Hepatocyte (in vitro differentiated cells): ENCODE measurements around the gene SMIM28. TPM values are rescaled to one million over a fixed set of nuclear protein-coding genes. Genes with fewer than 3 reads are reported as not detected.

ENCODE experiments used
- DNase-seq: peaks from one replicate; pipeline ENCODE4 v3.0.0-alpha.2; 2016; ENCODE audit warnings: low spot score
- H2AFZ ChIP-seq: fragments of 200-600 bp; sonication (generic); 2 replicates; pipeline ENCODE4 v1.6.0; 2016; ENCODE audit warnings: antibody characterized with exemption, mild to moderate bottlenecking
- H3K27ac ChIP-seq: fragments of 200-600 bp; sonication (generic); 2 replicates; pipeline ENCODE4 v1.5.1; 2016; ENCODE audit warnings: mild to moderate bottlenecking
- H3K27me3 ChIP-seq: fragments of 200-600 bp; sonication (generic); 2 replicates; pipeline ENCODE4 v1.6.1; 2016
- H3K36me3 ChIP-seq: fragments of 200-600 bp; sonication (generic); replicated peaks from 2 replicates; pipeline ENCODE4 v1.5.1; 2016; ENCODE audit warnings: low read depth; ENCODE audit not compliant: insufficient read depth
- H3K4me1 ChIP-seq: fragments of 200-600 bp; sonication (generic); 2 replicates; pipeline ENCODE4 v1.5.1; 2016; ENCODE audit warnings: mild to moderate bottlenecking, moderate library complexity; ENCODE audit not compliant: insufficient read depth
- H3K4me2 ChIP-seq: fragments of 200-600 bp; sonication (generic); 2 replicates; pipeline ENCODE4 v1.6.0; 2016
- H3K4me3 ChIP-seq: fragments of 200-600 bp; sonication (generic); 2 replicates; pipeline ENCODE4 v1.5.1; 2016; ENCODE audit warnings: mild to moderate bottlenecking
- H3K79me2 ChIP-seq: fragments of 200-600 bp; sonication (generic); 2 replicates; pipeline ENCODE4 v1.6.0; 2017; ENCODE audit warnings: mild to moderate bottlenecking
- H3K9me2 ChIP-seq: fragments of 200-600 bp; sonication (generic); replicated peaks from 2 replicates; pipeline ENCODE4 v1.6.0; 2017; ENCODE audit warnings: mild to moderate bottlenecking; ENCODE audit not compliant: insufficient read depth
- H3K9me3 ChIP-seq: fragments of 200-600 bp; sonication (generic); 2 replicates; pipeline ENCODE4 v1.5.1; 2016; ENCODE audit warnings: low read depth, mild to moderate bottlenecking
- H4K20me1 ChIP-seq: fragments of 200-600 bp; sonication (generic); 2 replicates; pipeline ENCODE4 v1.6.0; 2016; ENCODE audit warnings: mild to moderate bottlenecking; ENCODE audit not compliant: insufficient read depth, poor library complexity, severe bottlenecking
- EZH2 ChIP-seq: fragments of 200-600 bp; sonication (generic); IDR thresholded peaks from 2 replicates; pipeline ENCODE4 v1.6.1; 2016; ENCODE audit warnings: antibody characterized with exemption, mild to moderate bottlenecking, borderline replicate concordance
- EZH2phosphoT487 ChIP-seq: fragments of 200-600 bp; sonication (generic); IDR thresholded peaks from one replicate; pipeline ENCODE4 v1.6.1; 2018; ENCODE audit warnings: antibody characterized with exemption, mild to moderate bottlenecking, low read depth, moderate library complexity; ENCODE audit not compliant: unreplicated experiment, severe bottlenecking
- WGBS: methylation state at CpG from one replicate; pipeline ENCODE4 v1.1.6; 2016; ENCODE audit warnings: low lambda C conversion rate; ENCODE audit errors: missing lambda C conversion rate; 5-methylcytosine and 5-hydroxymethylcytosine counted together
- polyA plus RNA-seq: library from polyadenylated mRNA; unstranded; fragments of >200 nt; fragmentation: Nextera tagmentation; extraction: Ambion mirVana; gene quantifications from 2 replicates; pipeline ENCODE4 v1.2.1, GENCODE V29; 2016
- total RNA-seq: library from RNA; depleted of rRNA; stranded (reverse); fragments of >200 nt; gene quantifications from 2 replicates; pipeline ENCODE4 v1.2.3, GENCODE V29; 2014
- TF ChIP-seq, protein P1 (sequence below): fragments of 200-600 bp; sonication (generic); IDR thresholded peaks from 2 replicates; pipeline ENCODE4 v1.5.1; 2016; ENCODE audit warnings: antibody characterized with exemption, mild to moderate bottlenecking; ENCODE audit not compliant: poor library complexity

SMIM28 gene
- total and polyA plus RNA-seq, 2 experiments from 2014 or later = not detected

DNA sequence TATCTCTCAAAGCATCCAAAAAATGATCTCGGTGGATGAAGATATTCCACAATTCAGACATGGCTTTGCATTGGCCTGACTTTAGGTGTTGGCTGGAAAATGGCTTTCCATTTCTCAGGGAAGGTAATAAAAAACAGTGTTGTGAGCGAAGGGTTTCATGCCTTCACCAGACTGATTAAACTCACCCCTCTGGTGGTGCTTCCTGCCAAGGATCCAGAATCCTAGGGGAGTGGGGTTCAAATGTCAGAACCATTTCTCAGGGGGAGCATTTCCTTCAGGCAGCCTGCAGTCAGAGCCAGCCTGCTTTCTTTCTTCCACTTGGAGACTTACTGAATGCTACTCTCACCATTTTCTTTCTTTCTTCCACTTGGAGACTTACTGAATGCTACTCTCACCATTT lies 45.7 kb upstream of the SMIM28 start:
- Histone ChIP-seq H3K9me3 (no peaks in the 10 kb centered on the region), H4K20me1 (no peaks in the 10 kb centered on the region), H3K27ac (no peak overlapping the region), H3K4me1 (no peaks in the 10 kb centered on the region), H2AFZ (no peak overlapping the region), H3K4me2 (no peak overlapping the region), H3K27me3 (no peaks in the 10 kb centered on the region), H3K36me3 (no peaks in the 10 kb centered on the region), H3K4me3 (no peak overlapping the region), H3K9me2 (no peaks in the 10 kb centered on the region), H3K79me2 (no peaks in the 10 kb centered on the region)
- TF ChIP-seq EZH2 = no peak
- TF ChIP-seq, protein P1, sequence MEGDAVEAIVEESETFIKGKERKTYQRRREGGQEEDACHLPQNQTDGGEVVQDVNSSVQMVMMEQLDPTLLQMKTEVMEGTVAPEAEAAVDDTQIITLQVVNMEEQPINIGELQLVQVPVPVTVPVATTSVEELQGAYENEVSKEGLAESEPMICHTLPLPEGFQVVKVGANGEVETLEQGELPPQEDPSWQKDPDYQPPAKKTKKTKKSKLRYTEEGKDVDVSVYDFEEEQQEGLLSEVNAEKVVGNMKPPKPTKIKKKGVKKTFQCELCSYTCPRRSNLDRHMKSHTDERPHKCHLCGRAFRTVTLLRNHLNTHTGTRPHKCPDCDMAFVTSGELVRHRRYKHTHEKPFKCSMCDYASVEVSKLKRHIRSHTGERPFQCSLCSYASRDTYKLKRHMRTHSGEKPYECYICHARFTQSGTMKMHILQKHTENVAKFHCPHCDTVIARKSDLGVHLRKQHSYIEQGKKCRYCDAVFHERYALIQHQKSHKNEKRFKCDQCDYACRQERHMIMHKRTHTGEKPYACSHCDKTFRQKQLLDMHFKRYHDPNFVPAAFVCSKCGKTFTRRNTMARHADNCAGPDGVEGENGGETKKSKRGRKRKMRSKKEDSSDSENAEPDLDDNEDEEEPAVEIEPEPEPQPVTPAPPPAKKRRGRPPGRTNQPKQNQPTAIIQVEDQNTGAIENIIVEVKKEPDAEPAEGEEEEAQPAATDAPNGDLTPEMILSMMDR = no peak
- no peak for TF ChIP-seq EZH2phosphoT487
- no peak for DNase-seq
- 48% methylated on average over 2 of the region's 2 CpGs for WGBS

GRCh38 chr6:138334000-138334399 lies 43.7 kb upstream of the SMIM28 start:
- TF ChIP-seq EZH2 (no peak), EZH2phosphoT487 (no peak)
- TF ChIP-seq, protein P1 = no peak
- Histone ChIP-seq H3K79me2 (no peaks in the 10 kb centered on the region), H3K9me2 (no peaks in the 10 kb centered on the region), H3K4me1 (no peaks in the 10 kb centered on the region), H4K20me1 (no peaks in the 10 kb centered on the region), H2AFZ (no peak overlapping the region), H3K9me3 (no peaks in the 10 kb centered on the region), H3K27me3 (no peaks in the 10 kb centered on the region), H3K27ac (no peak overlapping the region), H3K4me3 (no peak overlapping the region), H3K4me2 (no peak overlapping the region), H3K36me3 (no peaks in the 10 kb centered on the region)
- no peak for DNase-seq
- WGBS = 92% methylated on average over 14 of the region's 14 CpGs

- Histone ChIP-seq H3K4me3 (no peak overlapping the region), H3K79me2 (no peaks in the 10 kb centered on the region), H3K9me3 (no peaks in the 10 kb centered on the region), H3K36me3 (no peaks in the 10 kb centered on the region), H3K27me3 (no peaks in the 10 kb centered on the region), H3K4me2 (no peak overlapping the region), H3K27ac (no peak overlapping the region), H3K9me2 (no peaks in the 10 kb centered on the region), H3K4me1 (no peaks in the 10 kb centered on the region), H4K20me1 (no peaks in the 10 kb centered on the region), H2AFZ (no peak overlapping the region)
- 98% methylated on average over 14 of the region's 14 CpGs for WGBS
- no peak for DNase-seq
- TF ChIP-seq EZH2 (no peak), EZH2phosphoT487 (no peak)
- TF ChIP-seq, protein P1 = no peak
Measured at GRCh38 chr6:138334963-138335362, 42.7 kb upstream of the SMIM28 start.

- 91% methylated on average over 8 of the region's 8 CpGs for WGBS
- no peaks in the 10 kb centered on the region for H3K27me3 ChIP-seq
- H3K4me2 ChIP-seq = no peak overlapping the region
- no peaks in the 10 kb centered on the region for H3K36me3 ChIP-seq
- no peaks in the 10 kb centered on the region for H4K20me1 ChIP-seq
- TF ChIP-seq, protein P1 = no peak
- TF ChIP-seq EZH2 = no peak
- H3K79me2 ChIP-seq = no peaks in the 10 kb centered on the region
- no peak overlapping the region for H2AFZ ChIP-seq
- H3K27ac ChIP-seq = no peak overlapping the region
- no peaks in the 10 kb centered on the region for H3K9me3 ChIP-seq
- DNase-seq = no peak
- no peaks in the 10 kb centered on the region for H3K9me2 ChIP-seq
- H3K4me3 ChIP-seq = no peak overlapping the region
- no peaks in the 10 kb centered on the region for H3K4me1 ChIP-seq
Measured at GRCh38 chr6:138336221-138336620, 41.5 kb upstream of the SMIM28 start.
